H9 (cell line): Measurements from ENCODE around the gene C9orf43. TPM values are rescaled to one million over a fixed set of nuclear protein-coding genes. Genes with fewer than 3 reads are reported as not detected.
A peak's percentile ranks its signal among the peaks of the same experiment; 100 is the strongest.
"Not testable (repeated sequence)": the region's sequence is repeated elsewhere in the genome, so short reads cannot be mapped to it uniquely, and the experiment has no call there.

ENCODE experiments used
- DNase-seq: peaks from one replicate; pipeline ENCODE4 v3.0.0-alpha.2; 2017
- H2AFZ ChIP-seq: one replicate; pipeline ENCODE4 v1.6.1; 2013; ENCODE audit warnings: mild to moderate bottlenecking, low read length, control low read depth, moderate library complexity
- H2AK5ac ChIP-seq: 2 replicates; pipeline ENCODE4 v1.6.1; 2013; ENCODE audit warnings: low read length, control low read depth, mixed read lengths; ENCODE audit not compliant: insufficient read length
- H2BK120ac ChIP-seq: one replicate; pipeline ENCODE4 v1.6.1; 2013; ENCODE audit warnings: low read depth, mild to moderate bottlenecking, low read length, control low read depth, inconsistent platforms; ENCODE audit not compliant: poor library complexity, severe bottlenecking
- H2BK12ac ChIP-seq: 2 replicates; pipeline ENCODE4 v1.6.1; 2013; ENCODE audit warnings: low read length, control low read depth, mixed read lengths, low read depth; ENCODE audit not compliant: insufficient read length
- H2BK15ac ChIP-seq: 2 replicates; pipeline ENCODE4 v1.6.1; 2013; ENCODE audit warnings: low read depth, low read length, control low read depth
- H2BK20ac ChIP-seq: one replicate; pipeline ENCODE4 v1.6.1; 2013; ENCODE audit warnings: low read depth, mild to moderate bottlenecking, low read length, control low read depth, inconsistent platforms; ENCODE audit not compliant: poor library complexity, severe bottlenecking
- H2BK5ac ChIP-seq: 2 replicates; pipeline ENCODE4 v1.6.1; 2013; ENCODE audit warnings: low read length, control low read depth, mixed read lengths; ENCODE audit not compliant: insufficient read length
- H3K14ac ChIP-seq: 2 replicates; pipeline ENCODE4 v1.6.1; 2013; ENCODE audit warnings: low read length, control low read depth; ENCODE audit not compliant: insufficient read depth
- H3K18ac ChIP-seq: 2 replicates; pipeline ENCODE4 v1.6.1; 2013; ENCODE audit warnings: low read depth, mild to moderate bottlenecking, mixed read lengths, low read length, control low read depth; ENCODE audit not compliant: insufficient read length
- H3K23ac ChIP-seq: 2 replicates; pipeline ENCODE4 v1.6.1; 2013; ENCODE audit warnings: low read length, control low read depth, mixed read lengths, low read depth; ENCODE audit not compliant: insufficient read length
- H3K23me2 ChIP-seq: 2 replicates; pipeline ENCODE4 v1.6.1; 2013; ENCODE audit warnings: low read depth, mild to moderate bottlenecking, mixed read lengths, low read length, control low read depth; ENCODE audit not compliant: insufficient read length, poor library complexity, severe bottlenecking
- H3K27ac ChIP-seq: 2 replicates; pipeline ENCODE4 v1.5.1; 2013; ENCODE audit warnings: low read length, control low read depth, mixed read lengths, low read depth; ENCODE audit not compliant: insufficient read length
- H3K27me3 ChIP-seq: 2 replicates; pipeline ENCODE4 v1.6.1; 2013; ENCODE audit warnings: low read length, control low read depth, inconsistent platforms; ENCODE audit not compliant: insufficient read depth
- H3K4ac ChIP-seq: 2 replicates; pipeline ENCODE4 v1.6.1; 2013; ENCODE audit warnings: low read depth, mild to moderate bottlenecking, control low read depth, inconsistent platforms, low read length, moderate library complexity
- H3K4me1 ChIP-seq: 2 replicates; pipeline ENCODE4 v1.6.1; 2013; ENCODE audit warnings: low read length, control low read depth, inconsistent platforms; ENCODE audit not compliant: insufficient read depth
- H3K4me2 ChIP-seq: 2 replicates; pipeline ENCODE4 v1.6.1; 2013; ENCODE audit warnings: low read length, control low read depth, mixed read lengths; ENCODE audit not compliant: insufficient read length, insufficient read depth
- H3K56ac ChIP-seq: 2 replicates; pipeline ENCODE4 v1.6.1; 2013; ENCODE audit warnings: low read depth, mild to moderate bottlenecking, mixed read lengths, low read length, control low read depth; ENCODE audit not compliant: insufficient read length
- H3K79me1 ChIP-seq: 2 replicates; pipeline ENCODE4 v1.6.1; 2013; ENCODE audit warnings: low read depth, mild to moderate bottlenecking, moderate library complexity, low read length, control low read depth, inconsistent platforms; ENCODE audit not compliant: insufficient read depth, poor library complexity, severe bottlenecking
- H3K79me2 ChIP-seq: 2 replicates; pipeline ENCODE4 v1.6.1; 2013; ENCODE audit warnings: low read length, control low read depth, inconsistent platforms; ENCODE audit not compliant: insufficient read depth
- H3K9ac ChIP-seq: 2 replicates; pipeline ENCODE4 v1.6.1; 2013; ENCODE audit warnings: low read length, control low read depth, mixed read lengths; ENCODE audit not compliant: insufficient read length; ENCODE audit errors: extremely low read depth
- H3K9me3 ChIP-seq: one replicate; pipeline ENCODE4 v1.6.1; 2013; ENCODE audit warnings: low read depth, low read length, inconsistent platforms; ENCODE audit not compliant: control insufficient read depth
- H3T11ph ChIP-seq: one replicate; pipeline ENCODE4 v1.6.1; 2013; ENCODE audit warnings: mild to moderate bottlenecking, low read length, control low read depth, inconsistent platforms
- H4K20me1 ChIP-seq: one replicate; pipeline ENCODE4 v1.6.1; 2013; ENCODE audit not compliant: control insufficient read depth, insufficient read length, insufficient read depth
- H4K5ac ChIP-seq: 2 replicates; pipeline ENCODE4 v1.6.1; 2013; ENCODE audit warnings: low read depth, mild to moderate bottlenecking, mixed read lengths, low read length, control low read depth; ENCODE audit not compliant: insufficient read length
- H4K8ac ChIP-seq: replicated peaks from 2 replicates; pipeline ENCODE4 v1.6.1; 2013; ENCODE audit warnings: low read length, control low read depth, mixed read lengths, low read depth; ENCODE audit not compliant: insufficient read length
- H4K91ac ChIP-seq: 2 replicates; pipeline ENCODE4 v1.6.1; 2013; ENCODE audit warnings: low read depth, mild to moderate bottlenecking, moderate library complexity, mixed read lengths, low read length, control low read depth; ENCODE audit not compliant: insufficient read length
- H3K27ac Mint-ChIP-seq, 3 experiments: 2 replicates in 2 of 3; 3 replicates in 1 of 3; pipeline ENCODE4 v1.8.0; 2020 to 2021; ENCODE audit warnings: mixed read lengths in 3 of 3, mild to moderate bottlenecking in 1 of 3, moderate library complexity in 1 of 3
- H3K27me3 Mint-ChIP-seq: 2 replicates; pipeline ENCODE4 v1.8.0; 2021; ENCODE audit warnings: low read depth, mild to moderate bottlenecking, moderate library complexity, mixed read lengths
- H3K36me3 Mint-ChIP-seq, 3 experiments: 2 replicates in 2 of 3; 3 replicates in 1 of 3; pipeline ENCODE4 v1.8.0; 2020 to 2021; ENCODE audit warnings: low read depth in 3 of 3, mixed read lengths in 3 of 3; ENCODE audit not compliant: insufficient read depth in 1 of 3
- H3K4me1 Mint-ChIP-seq, 2 experiments: 2 replicates each; pipeline ENCODE4 v1.8.0; 2020; ENCODE audit warnings: mixed read lengths in 2 of 2
- H3K4me3 Mint-ChIP-seq, 2 experiments: 2 replicates in 1 of 2; 3 replicates in 1 of 2; pipeline ENCODE4 v1.8.0; 2020 to 2021; ENCODE audit warnings: mild to moderate bottlenecking in 2 of 2, mixed read lengths in 2 of 2, moderate library complexity in 1 of 2
- H3K9me3 Mint-ChIP-seq, 2 experiments: 2 replicates in 1 of 2; 3 replicates in 1 of 2; pipeline ENCODE4 v1.8.0; 2020; ENCODE audit warnings: mild to moderate bottlenecking in 2 of 2, mixed read lengths in 2 of 2, moderate library complexity in 1 of 2
- WGBS: extraction: QIAGEN DNeasy Blood & Tissue Kit; methylation state at CpG from one replicate; pipeline ENCODE4 v1.1.7; 2013; ENCODE audit warnings: missing lambda C conversion rate, low lambda C conversion rate, mixed read lengths; ENCODE audit not compliant: insufficient read length; ENCODE audit errors: extremely low coverage; 5-methylcytosine and 5-hydroxymethylcytosine counted together
- total RNA-seq: library from RNA; stranded (reverse); gene quantifications from 2 replicates; pipeline ENCODE4 v1.2.1, GENCODE V29; 2021
- TF ChIP-seq, protein P1 (sequence below): fragments of 200-600 bp; sonication (generic); conservative IDR thresholded peaks from 3 replicates; pipeline ENCODE4 v1.8.0; 2021; ENCODE audit warnings: antibody characterized with exemption, mild to moderate bottlenecking

The C9orf43 gene
- total RNA-seq, 1 experiment from 2014 or later, result 0.57 TPM

GRCh38 chr9:113406873-113407511 lies 3.6 kb upstream of the C9orf43 start:
- H3K79me1 ChIP-seq, H2BK20ac ChIP-seq, H3K27me3 Mint-ChIP-seq, H3T11ph ChIP-seq, H3K18ac ChIP-seq, H3K9me3 Mint-ChIP-seq, H2BK15ac ChIP-seq, H4K20me1 ChIP-seq, H3K27me3 ChIP-seq, H2BK120ac ChIP-seq, H4K5ac ChIP-seq, H3K4ac ChIP-seq, H2AK5ac ChIP-seq, H3K14ac ChIP-seq, H2BK12ac ChIP-seq, H3K56ac ChIP-seq, H3K23ac ChIP-seq, H4K8ac ChIP-seq, H3K27ac ChIP-seq, H3K4me1 ChIP-seq, H2AFZ ChIP-seq, H3K9me3 ChIP-seq, H3K79me2 ChIP-seq, H4K91ac ChIP-seq, H3K9ac ChIP-seq, H3K4me2 ChIP-seq, H2BK5ac ChIP-seq: not testable (repeated sequence)
- Mint-ChIP-seq H3K27ac (peak overlapping the region; percentile 16 to 53 (median 38); a peak in 3 of 7 replicates), H3K36me3 (peaks cover 13 to 36% (median 30%) of the 10 kb centered on the region in 3 experiments; a peak in 6 of 7 replicates), H3K4me1 (peaks cover 9 to 18% of the 10 kb centered on the region in 2 experiments), H3K4me3 (peak overlapping the region in 1 of 2 experiments; percentile 69; a peak in 4 of 5 replicates)
- DNase-seq, result peak; percentile 75
- TF ChIP-seq, protein P1, sequence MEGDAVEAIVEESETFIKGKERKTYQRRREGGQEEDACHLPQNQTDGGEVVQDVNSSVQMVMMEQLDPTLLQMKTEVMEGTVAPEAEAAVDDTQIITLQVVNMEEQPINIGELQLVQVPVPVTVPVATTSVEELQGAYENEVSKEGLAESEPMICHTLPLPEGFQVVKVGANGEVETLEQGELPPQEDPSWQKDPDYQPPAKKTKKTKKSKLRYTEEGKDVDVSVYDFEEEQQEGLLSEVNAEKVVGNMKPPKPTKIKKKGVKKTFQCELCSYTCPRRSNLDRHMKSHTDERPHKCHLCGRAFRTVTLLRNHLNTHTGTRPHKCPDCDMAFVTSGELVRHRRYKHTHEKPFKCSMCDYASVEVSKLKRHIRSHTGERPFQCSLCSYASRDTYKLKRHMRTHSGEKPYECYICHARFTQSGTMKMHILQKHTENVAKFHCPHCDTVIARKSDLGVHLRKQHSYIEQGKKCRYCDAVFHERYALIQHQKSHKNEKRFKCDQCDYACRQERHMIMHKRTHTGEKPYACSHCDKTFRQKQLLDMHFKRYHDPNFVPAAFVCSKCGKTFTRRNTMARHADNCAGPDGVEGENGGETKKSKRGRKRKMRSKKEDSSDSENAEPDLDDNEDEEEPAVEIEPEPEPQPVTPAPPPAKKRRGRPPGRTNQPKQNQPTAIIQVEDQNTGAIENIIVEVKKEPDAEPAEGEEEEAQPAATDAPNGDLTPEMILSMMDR, result peak; percentile 78
- H3K23me2 ChIP-seq, result peaks cover 11% of the 10 kb centered on the region
- no CpG with 5 or more reads among the region's 7 CpGs for WGBS
